ENCODE results near the gene MRC1.
"Not testable (repeated sequence)": the region's sequence is repeated elsewhere in the genome, so short reads cannot be mapped to it uniquely, and the experiment has no call there.

Gene MRC1

GRCh38 chr10:17954372-17954771 lies 145.2 kb downstream of the MRC1 start:
- not testable (repeated sequence) for H3K27ac ChIP-seq; DNase-seq (ENCODE audit: low read depth, low spot score)

- DNase-seq (ENCODE audit: low read depth, low spot score) = no peak
- no peak overlapping the region for H3K27ac ChIP-seq
Observed at GRCh38 chr10:17954861-17955260, 145.7 kb downstream of the MRC1 start.

GRCh38 chr10:17958049-17958448 lies 148.9 kb downstream of the MRC1 start:
- no peak for DNase-seq (ENCODE audit: low read depth, low spot score)
- no peak overlapping the region for H3K27ac ChIP-seq

GRCh38 chr10:17959870-17960269 lies 150.7 kb downstream of the MRC1 start:
- DNase-seq (ENCODE audit: low read depth, low spot score) = no peak

More at GRCh38 chr10:17959870-17960269, 150.7 kb downstream of the MRC1 start:
- no peak overlapping the region for H3K27ac ChIP-seq
